IPS DF 19.7 (cell line): ENCODE results near the gene RIMBP3C.
"Not testable (repeated sequence)": the region's sequence is repeated elsewhere in the genome, so short reads cannot be mapped to it uniquely, and the experiment has no call there.

ENCODE experiments used
- DNase-seq: peaks from one replicate; pipeline ENCODE4 v3.0.0-alpha.2; 2013; ENCODE audit warnings: low read depth, low spot score

Gene RIMBP3C

DNA sequence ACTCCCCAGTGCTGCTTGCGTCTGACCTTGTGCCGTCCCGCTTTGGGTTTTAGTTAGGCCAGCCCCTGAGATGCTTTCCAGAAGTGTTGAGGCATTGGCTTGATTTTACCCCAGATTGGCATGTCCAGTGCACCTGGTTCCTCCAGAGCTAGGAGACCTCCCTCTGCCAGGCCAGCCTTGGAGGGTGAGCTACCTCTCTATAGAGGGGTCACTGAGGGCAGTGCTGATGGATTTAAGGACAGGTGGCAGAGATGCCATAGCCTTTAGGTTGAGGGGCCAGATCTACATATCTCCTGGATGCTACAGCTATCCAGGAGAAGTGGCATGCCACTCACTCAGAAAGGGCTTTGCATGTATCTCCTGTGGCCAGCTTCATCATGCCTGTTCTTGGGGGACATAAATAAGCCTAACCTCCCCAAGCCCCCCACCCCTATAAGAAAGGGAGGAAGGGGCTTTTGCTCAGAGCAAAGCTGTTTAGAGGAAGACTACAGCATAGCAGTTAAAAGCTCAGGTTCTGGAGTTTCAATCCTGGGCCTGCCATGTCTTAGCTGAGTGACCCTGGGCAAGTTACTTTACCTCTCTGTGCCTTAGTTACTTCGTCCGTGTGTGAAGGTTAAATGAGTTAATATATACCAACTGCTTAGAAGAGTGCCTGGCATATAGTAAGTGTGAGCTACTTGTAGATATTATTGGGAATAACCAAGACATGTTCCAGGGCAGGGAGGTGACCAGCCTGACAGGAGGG lies 22.7 kb upstream of the RIMBP3C start:
- DNase-seq = no peak

DNA sequence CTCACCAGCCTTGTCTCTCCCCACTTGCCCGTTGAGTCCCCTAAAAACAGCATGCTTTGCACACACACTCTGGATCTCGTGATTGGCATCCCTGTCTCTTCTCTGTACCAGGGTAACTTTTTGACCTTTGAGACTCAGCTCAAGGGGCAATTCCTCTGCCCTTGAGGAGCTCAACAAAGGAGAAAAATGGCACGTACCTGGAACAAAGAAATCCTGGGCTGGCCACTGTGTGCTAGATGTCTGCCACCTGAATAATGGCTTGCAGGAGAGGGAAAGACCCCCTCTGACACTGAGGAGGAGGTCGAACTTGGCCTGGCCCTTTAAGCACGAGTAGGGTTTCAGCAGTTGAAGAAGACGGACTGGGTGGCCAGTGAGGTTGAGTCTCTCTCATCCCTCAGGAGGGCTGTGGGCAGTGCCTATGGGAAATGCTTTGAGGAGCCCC lies 22.1 kb upstream of the RIMBP3C start:
- no peak for DNase-seq

DNA sequence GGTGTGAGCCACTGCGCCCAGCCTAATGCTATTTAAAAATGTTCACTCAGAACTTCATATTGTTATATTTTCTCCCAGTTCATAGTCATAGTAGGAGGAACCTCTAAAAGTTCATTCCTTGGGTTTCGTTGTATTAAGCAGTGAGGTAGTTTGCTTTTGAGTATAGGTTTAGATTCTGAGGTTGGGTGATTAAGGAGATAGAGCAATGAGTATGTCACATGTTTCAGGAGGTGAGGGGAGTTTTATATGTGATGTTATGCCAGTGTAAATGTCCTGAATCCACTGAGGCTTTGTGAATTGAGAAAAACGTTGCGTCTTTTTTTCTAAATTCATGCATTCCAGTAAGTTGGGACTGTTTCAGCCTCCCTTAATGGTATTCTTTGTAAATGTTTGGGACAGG lies 20.4 kb upstream of the RIMBP3C start:
- DNase-seq = no peak

DNA sequence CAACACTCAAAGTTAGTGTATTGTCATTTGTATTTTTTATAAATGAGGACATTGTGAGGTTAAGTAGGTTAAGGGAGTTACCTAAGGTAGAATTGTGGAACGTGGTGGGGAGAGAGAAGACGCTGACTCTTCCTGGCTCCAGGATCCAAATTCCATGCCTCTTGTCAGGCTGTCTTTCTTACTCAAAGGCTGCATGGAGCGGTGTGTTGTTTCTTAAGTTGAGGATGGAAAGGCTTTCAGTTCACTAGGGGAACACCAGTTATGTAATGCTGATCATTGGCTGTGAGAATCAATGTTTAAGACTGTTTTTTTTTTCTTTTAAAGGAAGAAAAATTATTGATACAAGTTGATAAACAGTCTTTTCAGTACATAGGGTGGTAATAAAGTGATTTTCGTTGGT lies 19.1 kb upstream of the RIMBP3C start:
- no peak for DNase-seq

DNA sequence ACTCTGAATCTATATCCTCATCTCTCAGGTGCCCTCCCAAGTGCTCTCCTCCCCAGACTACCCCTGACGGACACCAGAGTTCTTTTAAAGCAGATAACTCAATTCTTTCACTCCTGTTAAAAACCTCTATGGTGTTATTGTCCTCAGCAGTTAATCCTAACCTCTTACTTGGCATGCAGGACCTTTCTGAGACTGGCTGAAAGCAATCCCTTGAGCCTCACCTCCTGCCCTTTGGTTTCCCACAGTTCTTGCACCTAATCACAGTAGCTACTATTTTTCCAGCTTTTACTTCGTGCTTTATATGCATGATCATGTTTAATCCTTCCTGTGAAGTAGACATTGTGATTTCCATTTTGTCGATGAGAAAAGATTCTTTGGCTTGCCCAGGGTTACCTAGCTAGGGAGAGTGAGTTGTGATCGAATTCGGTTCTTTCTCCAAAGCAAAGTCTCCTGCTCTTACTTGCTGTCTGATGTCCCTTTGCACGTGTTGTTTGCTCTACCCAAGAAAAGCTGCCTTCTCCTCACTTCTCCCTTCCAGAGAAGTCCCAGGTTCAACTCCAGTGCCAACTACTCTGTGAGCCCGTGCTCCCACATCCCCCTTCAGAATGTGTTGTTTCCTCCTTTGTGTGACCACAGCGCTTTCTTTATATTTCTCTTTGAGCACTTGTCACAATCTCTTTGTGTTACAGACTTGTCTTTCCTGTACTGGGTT lies 18.4 kb upstream of the RIMBP3C start:
- no peak for DNase-seq

DNA sequence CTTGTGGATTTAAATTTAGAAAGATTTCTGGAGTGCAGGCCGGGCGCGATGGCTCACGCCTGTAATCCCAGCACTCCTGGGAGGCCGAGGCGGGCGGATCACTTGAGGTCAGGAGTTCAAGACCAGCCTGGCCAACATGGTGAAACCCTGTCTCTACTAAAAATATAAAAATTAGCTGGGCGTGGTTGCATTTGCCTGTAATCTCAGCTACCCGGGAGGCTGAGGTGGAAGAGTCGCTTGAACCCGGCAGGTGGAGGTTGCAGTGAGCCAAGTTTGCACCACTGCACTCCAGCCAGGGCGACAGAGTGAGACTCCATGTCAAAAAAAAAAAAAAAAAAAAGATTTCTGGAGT lies 17.8 kb upstream of the RIMBP3C start:
- not testable (repeated sequence) for DNase-seq

DNA sequence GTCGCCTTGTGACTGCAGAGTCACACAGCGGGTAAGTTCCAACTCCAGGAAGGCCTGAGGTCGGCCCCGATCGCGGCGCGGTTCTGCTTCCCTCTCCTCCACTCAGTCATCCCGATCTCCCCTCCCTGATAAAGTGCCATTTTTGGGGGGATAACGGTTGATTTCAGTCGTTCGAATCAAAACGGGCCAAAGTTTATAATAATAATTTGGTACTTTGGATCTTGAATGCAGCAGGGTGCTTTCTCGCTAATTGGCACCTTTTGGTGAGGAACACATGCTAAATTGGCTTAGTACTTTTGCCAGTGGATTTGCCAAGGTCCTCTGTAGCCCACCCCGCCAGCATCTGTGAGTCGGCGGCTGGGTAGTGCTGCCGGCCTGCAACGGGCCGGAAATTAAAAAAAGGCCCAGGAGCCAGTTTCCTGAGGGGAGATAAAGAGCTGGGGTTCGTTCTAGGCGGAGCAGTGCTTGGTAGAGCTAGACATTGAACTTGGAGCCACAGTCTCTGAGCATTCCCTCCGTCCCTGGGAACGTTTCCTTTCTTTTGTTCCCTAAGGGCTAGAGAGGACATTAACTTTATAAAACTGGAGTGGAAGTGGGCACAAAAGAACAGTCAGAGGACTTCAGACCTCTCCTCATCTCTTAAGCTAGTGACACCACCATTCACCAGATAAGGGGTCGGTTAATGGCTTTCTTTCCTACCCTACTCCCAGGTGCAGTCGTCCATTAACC lies 17.2 kb upstream of the RIMBP3C start:
- no peak for DNase-seq

DNA sequence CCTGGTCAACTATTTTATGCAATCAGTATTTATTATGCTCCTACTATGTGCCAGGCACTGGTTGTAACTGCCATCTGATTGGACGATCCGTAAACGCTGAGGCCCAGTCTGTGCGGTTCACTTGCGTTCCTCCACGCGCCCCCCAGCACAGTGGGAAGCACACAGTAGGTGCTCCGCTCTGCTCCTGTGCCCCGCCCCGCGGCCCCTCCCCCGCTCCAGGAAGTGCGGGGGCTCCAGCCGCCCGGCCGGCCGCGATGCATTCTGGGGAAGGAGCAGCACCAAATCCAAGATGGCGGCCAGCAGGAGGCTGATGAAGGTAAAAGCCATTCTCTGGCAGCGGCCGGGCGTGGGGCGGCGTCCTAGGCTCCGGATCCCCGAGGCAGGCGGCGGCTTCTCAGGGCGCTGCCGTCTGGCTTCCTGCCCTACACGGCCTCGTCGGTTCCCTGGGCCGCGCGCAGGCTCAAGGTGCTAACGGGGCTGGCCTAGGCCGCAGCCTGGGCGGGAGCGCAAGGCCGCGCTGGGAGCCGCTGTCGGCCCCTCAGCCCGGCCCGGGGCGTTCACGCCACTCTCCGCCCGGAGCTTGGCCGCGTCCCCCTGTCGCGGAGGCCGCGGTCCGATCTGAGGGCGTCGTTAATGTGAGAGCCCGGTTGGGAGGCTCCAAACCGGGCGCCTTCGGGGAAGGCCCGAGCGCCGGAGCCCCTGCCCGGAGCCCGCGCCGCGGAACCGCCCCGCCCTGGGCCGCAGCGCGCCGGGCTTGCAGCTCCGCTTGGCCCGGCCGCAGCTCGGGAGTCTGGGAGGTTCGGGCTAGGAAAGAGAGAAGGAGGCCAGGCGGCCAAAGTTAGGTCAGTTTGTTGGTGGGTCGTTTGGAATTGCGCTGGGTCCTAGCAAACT lies 16.4 kb upstream of the RIMBP3C start, which contains the start of gene UBE2L3:
Gene UBE2L3, plus strand, starts transcription at position 259 of the 891 bp plus-strand sequence. Its CDS starts 31 bp downstream, at position 290.
- peak; percentile 50 for DNase-seq

DNA sequence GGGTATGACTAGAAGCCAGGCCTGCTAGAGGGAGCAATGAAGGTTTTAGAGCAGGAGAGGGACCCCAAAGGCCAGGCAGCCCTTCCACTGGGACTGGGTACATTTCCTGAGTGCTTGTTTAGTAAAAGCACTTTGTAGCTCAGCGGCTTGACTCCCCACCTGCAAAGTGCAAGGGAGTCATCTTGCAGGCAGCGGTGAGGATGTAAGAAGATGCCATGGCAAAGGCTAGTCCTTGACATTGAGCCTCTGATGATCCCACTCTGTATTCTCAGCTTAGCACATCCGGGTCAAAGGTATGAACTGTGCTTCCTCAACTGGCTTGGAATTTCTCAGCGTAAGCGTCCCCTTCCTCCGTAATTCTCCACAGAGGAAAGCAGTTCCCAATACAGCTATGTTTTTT lies 13.2 kb upstream of the RIMBP3C start:
- DNase-seq = no peak

DNA sequence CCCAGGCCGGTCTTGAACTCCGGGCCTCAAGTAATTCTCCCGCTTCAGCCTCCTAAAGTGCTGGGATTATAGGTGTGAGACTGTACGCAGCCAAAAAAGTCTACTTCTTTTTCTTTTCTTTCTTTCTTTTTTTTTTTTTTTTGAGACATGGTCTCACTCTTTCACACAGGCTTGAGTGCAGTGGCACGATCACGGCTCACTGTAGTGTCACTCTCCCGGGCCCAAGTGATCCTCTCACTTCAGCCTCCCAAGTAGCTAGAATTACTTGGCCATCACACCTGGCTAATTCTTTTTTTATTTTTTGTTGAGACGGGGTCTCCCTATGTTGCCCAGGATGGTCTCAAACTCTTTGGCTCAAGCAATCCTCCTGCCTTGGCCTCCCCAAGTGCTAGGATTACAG lies 12.7 kb upstream of the RIMBP3C start:
- DNase-seq = no peak

DNA sequence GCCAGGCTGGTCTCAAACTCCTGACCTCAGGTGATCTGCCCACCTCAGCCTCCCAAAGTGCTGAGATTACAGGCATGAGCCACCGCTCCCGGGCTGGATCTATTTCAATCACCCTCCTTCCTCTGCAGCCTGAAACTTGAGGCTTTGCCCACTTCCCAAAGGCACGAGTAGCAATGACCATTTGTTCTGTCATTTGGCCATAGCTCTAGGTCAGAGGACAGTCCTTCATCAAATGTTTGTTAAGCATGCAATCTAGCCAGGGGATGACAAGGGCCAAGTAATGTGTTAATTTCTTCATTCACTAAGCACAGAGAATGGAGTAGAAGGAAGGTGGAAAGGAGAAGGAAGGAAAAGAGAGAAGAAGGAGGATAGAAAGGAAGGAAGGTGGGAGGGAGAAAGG lies 9.4 kb upstream of the RIMBP3C start:
- DNase-seq = not testable (repeated sequence)

DNA sequence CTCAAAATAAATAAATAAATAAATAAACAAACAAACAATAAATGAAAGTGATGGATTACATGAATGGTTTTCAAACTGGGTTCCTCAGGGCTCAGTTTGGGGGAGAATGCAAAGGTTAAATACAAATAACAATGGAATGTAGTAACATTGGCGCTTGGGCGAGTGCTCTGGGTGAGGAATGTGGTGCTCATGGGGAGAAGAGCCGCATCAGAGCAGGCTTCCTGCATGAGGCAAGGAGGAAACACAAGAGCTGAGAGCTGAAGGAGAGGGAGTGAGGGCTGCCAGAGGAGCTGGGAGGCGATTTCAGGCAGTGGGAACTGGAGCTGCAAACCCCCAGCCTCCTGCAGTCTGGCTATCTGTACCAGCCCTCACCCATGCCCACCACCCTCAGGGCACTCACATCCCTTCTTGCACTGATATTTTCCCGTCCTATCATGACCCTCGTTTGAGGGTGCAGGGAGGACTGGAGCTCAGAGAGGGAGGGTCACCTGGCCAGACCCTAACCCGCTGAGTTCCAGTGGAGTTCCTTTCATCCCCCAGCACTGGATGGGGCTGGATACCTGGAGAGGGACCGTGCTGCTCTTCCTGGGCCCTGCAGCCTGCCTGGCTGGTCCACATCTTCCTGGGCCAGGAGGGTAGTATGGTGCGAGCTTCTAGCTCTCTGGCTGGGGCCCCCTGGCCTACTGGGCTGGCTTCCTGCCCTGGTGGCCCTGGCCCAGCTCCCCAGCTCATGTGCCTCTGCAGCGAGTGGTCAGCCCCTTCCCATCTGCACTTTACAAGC lies 8.3 kb upstream of the RIMBP3C start:
- not testable (repeated sequence) for DNase-seq

DNA sequence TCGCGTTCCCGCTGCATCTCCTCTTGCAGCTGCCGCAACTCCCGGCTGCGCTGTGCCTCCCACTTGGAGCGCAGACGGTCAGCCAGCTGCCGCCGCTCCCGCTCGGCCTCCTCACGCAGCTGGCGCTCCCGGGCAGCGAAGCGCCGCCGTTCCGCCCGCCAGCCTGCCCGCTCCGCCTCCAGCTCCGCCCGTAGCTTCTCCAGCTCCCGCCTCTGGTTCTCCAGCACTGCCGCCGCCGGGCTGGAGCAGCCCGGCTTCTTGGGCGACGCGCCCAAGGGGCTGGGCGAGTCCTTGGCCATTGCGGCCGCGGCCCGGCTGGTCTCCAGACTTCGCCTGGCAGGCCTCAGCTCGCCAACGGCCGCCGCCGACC lies 598 bp downstream of the RIMBP3C start:
- not testable (repeated sequence) for DNase-seq

DNA sequence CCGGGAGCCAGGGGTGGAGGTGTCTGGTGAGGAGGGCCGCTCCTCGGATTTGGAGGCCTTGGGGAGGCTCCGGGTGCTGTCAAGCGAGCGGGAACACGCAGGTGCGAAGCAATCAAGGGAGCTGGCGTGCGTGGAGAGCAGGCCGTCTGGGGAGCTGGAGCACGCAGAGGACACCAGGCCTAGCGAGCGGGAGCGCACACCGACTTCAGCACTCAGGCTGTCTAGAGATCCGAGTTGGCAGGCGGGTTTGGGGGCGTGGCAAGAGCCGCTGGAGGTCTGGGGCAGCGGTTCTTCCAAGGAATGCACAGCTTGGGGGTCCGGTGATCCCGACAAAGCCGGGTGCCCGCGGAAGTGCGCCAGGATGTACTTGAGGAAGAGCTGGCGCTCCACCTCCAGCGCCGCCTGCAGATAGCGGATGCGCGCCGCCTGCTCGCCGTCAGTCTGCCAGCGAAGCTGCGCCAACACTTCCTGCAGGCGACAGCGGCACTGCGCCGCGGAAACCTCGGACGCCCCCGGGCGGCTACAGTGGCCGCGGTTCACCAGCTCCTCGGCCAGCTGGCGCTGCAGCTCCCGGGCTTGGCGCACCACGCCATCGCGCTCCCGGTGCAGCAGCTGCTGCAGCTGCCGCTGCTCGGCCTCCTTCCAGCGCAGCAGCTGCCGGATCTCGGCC lies 1.1 kb downstream of the RIMBP3C start:
- not testable (repeated sequence) for DNase-seq

DNA sequence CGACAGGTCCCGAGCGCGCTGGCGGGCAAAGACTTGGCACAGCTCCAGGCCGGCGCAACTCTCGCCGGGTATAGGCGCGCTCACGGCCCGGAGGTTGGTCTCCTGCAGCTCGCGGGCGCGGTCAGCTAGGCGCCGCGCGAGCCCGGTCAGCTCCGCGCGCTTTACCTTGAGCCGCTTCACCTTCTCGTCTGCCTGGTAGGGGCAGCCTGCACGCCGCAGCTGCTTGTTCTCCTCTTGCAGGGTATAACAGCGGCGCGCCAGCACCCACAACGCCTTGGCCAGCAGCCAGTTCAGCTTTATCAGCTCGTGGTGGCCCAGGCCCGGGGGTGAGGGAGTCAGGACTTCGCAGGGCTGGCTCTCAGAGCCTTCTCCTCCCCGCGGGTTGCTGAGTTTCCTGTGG lies 1.7 kb downstream of the RIMBP3C start:
- DNase-seq = not testable (repeated sequence)

DNA sequence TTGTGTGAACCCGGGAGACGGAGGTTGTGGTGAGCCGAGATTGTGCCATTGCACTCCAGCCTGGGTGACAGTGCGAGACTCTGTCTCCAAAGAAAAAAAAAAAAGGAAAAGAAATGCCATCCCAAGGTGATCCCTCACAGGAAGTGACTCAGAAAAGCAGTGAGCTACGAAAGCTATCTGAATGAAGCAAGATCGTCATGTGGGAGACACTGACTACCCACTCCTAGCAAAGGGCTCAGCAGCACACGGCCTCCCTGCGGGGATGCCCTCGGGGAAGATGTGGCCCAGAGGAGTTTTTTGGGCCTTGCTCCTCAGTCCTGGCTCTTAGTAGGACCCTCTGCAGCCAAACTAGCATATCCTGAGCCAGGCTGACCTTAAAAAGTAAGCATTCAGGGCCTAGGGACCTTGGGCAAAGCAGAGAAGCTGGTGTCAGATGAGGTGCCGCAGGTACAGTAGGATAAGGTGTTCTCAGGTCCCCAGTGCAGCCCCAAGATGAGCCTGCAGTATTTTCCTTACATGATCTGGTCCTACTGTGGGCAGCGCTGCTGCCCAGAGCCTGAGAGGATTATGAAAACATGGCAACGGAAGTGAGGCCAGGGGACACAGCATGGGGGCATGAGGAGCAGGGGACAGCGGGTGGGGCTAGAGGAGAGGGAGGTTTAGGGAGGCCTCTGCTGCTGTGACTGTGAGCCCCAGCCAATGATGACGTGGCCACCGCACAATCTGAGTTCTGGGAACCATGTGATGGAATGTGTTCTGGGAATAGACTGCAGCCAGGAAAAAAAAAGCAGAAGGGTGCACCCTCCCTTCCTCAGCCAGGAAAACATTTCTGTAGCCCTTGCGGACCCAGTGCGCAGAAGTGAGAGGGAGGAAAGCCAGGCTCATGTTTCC lies 6.6 kb downstream of the RIMBP3C start:
- not testable (repeated sequence) for DNase-seq

DNA sequence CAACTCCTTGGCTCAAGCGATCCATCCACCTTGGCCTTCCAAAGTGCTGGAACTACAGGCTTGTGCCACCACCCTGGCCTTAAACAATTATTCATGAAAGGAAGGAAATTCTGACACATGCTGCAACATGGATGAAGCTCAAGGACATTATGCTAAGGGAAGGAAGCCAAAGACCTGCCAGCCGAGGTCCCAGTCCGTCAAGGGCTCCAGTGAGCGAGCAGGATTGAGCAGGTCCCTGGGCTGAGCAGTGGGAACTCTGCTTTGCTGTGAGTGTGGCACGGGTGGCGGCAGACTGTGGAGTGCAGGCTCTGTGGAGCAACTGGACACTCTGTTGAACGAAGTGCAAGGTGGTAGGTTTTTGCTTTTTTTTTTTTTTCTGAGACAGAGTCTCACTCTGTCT lies 11.4 kb downstream of the RIMBP3C start:
- not testable (repeated sequence) for DNase-seq

DNA sequence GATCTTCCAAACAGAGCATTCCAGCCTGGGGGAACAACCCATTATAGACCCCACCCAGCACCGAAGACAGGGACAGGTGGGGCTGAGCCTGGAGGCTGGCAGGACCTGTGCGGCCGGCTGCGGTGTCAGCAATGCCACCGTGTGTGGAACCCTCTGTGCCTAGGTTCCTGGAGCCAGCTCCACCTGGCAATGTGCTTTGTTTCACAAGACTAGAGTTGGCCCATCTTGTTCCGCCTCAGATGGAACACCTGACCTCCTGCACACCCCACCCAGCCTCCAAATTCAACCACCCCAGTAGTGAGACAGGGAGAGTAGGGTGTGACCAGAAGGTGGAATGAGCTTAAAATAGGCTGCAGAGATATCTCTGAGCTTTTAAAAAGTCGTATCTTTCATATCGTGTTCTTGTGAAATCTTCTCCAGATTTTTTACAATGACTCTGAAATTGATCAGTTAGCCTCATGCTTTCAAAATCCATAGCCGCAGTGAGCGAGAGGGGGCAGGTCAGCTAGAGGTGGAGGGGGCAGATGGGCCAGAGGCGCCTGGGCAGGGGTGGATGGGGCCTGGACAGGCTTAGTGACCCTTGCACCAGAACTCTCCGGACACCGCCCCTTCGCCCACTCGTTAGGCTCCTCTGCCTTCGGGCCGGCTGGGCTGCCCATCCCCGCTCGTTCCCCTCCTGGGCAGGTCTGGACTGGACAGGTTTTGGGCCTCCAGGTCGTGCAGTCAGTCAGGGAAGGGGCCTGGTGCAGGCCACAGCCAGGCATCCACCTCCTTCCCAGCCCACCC lies 18.2 kb downstream of the RIMBP3C start:
- not testable (repeated sequence) for DNase-seq
